Thoracic aorta (tissue), 2 donors: ENCODE results near the gene ZNF432. TPM values are rescaled to one million over a fixed set of nuclear protein-coding genes. Genes with fewer than 3 reads are reported as not detected.
"Not testable (repeated sequence)": the region's sequence is repeated elsewhere in the genome, so short reads cannot be mapped to it uniquely, and the experiment has no call there.

Experiments
- ATAC-seq: fragments of 150-250 bp; one replicate; pipeline ENCODE4 v1.8.0; 2017; ENCODE audit warnings: low read depth; ENCODE audit not compliant: insufficient number of reproducible peaks, low FRiP score
- DNase-seq: peaks from one replicate; pipeline ENCODE4 v3.0.0-alpha.2; 2020; ENCODE audit warnings: low spot score
- H3K27ac ChIP-seq, 2 donors: fragments of 200-600 bp; sonication (generic); 1 replicate in 1 of 2; 2 replicates in 1 of 2; pipeline ENCODE4 v1.5.1; 2016; ENCODE audit warnings: mild to moderate bottlenecking in 2 of 2, moderate library complexity in 2 of 2
- H3K27me3 ChIP-seq: fragments of 200-600 bp; sonication (generic); replicated peaks from 2 replicates; pipeline ENCODE4 v1.6.0; 2016; ENCODE audit warnings: mild to moderate bottlenecking; ENCODE audit not compliant: insufficient read depth
- H3K36me3 ChIP-seq: fragments of 200-600 bp; sonication (generic); one replicate; pipeline ENCODE4 v1.5.1; 2016
- H3K4me1 ChIP-seq, 2 donors: fragments of 200-600 bp; sonication (generic); 1 replicate in 1 of 2; 2 replicates in 1 of 2; pipeline versions ENCODE4 v1.5.1 to v1.6.0; 2016; ENCODE audit warnings: low read depth in 2 of 2, mild to moderate bottlenecking in 1 of 2; ENCODE audit not compliant: control insufficient read depth in 1 of 2
- H3K4me3 ChIP-seq: fragments of 200-600 bp; sonication (generic); 2 replicates; pipeline ENCODE4 v1.5.1; 2016; ENCODE audit warnings: mild to moderate bottlenecking
- H3K9me3 ChIP-seq: fragments of 200-600 bp; sonication (generic); 2 replicates; pipeline ENCODE4 v1.5.1; 2016
- CTCF ChIP-seq: fragments of 200-600 bp; sonication (generic); IDR thresholded peaks from one replicate; pipeline ENCODE4 v1.5.1; 2019; ENCODE audit warnings: antibody characterized with exemption
- total RNA-seq, 2 donors: library from RNA; depleted of rRNA; stranded (reverse); fragments of >200 nt; gene quantifications; one replicate each; pipeline versions ENCODE4 v1.1.0 to v1.2.3, GENCODE V29; 2016

Gene ZNF432
- total RNA-seq, 2 donors from 2014 or later: 8.9 to 30.1 TPM

GRCh38 chr19:52070496-52070895 lies 21.9 kb upstream of the ZNF432 start:
- H3K36me3 ChIP-seq: peaks cover 88% of the 10 kb centered on the region
- no peaks in the 10 kb centered on the region for H3K4me1 ChIP-seq
- ATAC-seq: no peak

GRCh38 chr19:52069653-52070052 lies 21.0 kb upstream of the ZNF432 start:
- H3K36me3 ChIP-seq: peaks cover 86% of the 10 kb centered on the region
- no peak overlapping the region for H3K4me3 ChIP-seq
- H3K27ac ChIP-seq: no peak overlapping the region
- no peaks in the 10 kb centered on the region for H3K4me1 ChIP-seq
- DNase-seq (no peak), ATAC-seq (no peak)
- no peaks in the 10 kb centered on the region for H3K27me3 ChIP-seq
- H3K9me3 ChIP-seq: peaks cover 100% of the 10 kb centered on the region
- no peak for TF ChIP-seq CTCF

More at GRCh38 chr19:52070496-52070895, 21.9 kb upstream of the ZNF432 start:
- Histone ChIP-seq H3K27me3 (no peaks in the 10 kb centered on the region), H3K4me3 (peak overlapping the region; percentile 1), H3K9me3 (peaks cover 99% of the 10 kb centered on the region), H3K27ac (no peak overlapping the region)
- TF ChIP-seq CTCF: no peak
- no peak for DNase-seq

DNA sequence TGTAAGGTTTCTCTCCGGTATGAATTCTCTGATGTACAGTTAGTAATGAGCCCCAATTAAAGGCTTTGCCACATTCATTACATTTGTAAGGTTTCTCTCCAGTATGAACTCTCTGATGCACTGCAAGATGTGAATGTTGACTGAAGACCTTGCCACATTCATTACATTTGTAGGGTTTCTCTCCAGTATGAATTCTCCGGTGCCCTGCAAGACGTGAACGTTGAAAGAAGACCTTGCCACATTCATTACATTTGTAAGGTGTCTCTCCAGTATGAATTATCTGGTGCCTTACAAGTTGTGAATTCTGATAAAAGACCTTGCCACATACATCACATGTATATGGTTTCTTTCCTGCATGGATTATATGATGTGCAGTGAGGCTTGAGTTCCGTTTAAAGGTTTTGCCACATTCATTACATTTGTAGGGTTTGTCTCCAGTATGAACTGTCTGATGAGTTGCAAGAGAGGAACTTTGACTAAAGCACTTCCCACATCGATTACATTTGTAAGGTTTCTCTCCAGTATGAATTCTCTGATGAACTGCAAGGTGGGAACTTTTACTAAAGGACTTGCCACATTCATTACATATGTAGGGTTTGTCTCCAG lies 17.7 kb upstream of the ZNF432 start:
- DNase-seq (no peak), ATAC-seq (no peak)
- H3K9me3 ChIP-seq: peaks cover 98% of the 10 kb centered on the region
- H3K4me3 ChIP-seq: peak overlapping the region; percentile 20
- H3K27ac ChIP-seq: no peak overlapping the region
- no peaks in the 10 kb centered on the region for H3K27me3 ChIP-seq
- peaks cover 84% of the 10 kb centered on the region for H3K36me3 ChIP-seq
- TF ChIP-seq CTCF: no peak
- no peaks in the 10 kb centered on the region for H3K4me1 ChIP-seq

DNA sequence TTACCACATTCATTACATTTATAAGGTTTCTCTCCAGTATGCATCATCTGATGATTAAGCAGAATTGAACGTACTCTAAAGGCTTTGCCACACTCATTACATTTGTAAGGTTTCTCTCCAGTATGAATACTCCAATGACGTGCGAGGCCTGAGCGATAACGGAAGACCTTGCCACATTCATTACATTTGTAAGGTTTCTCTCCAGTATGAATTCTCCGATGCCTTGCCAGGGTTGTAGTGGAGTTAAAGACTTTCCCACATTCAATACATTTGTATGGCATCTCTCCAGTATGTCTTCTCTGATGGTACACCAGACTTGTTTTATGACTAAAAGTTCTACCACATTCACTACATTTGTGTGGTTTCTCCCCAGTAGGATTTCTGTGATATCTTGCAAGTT lies 16.8 kb upstream of the ZNF432 start:
- H3K4me1 ChIP-seq: no peaks in the 10 kb centered on the region
- no peak for TF ChIP-seq CTCF
- no peak overlapping the region for H3K27ac ChIP-seq
- no peak overlapping the region for H3K4me3 ChIP-seq
- ATAC-seq: no peak
- DNase-seq: no peak
- H3K9me3 ChIP-seq: peaks cover 98% of the 10 kb centered on the region
- H3K27me3 ChIP-seq: no peaks in the 10 kb centered on the region
- H3K36me3 ChIP-seq: peaks cover 75% of the 10 kb centered on the region

DNA sequence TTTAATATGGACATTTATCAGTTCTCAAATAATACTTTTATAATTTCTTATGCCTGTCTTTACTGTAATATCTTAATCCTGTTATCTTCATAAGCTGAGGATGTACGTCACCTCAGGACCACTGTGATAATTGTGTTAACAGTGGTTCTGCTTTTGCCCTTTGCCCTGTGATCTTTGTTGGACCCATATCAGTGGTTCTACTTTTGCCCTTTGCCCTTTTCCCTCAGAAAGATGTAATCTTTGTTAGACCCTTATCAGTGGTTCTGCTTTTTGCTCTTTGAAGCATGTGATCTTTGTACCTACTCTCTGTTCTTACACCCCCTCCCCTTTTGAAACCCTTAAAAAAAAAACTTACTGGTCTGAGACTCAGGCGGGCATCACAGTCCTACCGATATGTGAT lies 7.8 kb upstream of the ZNF432 start:
- not testable (repeated sequence) for DNase-seq, H3K4me3 ChIP-seq, H3K36me3 ChIP-seq, H3K4me1 ChIP-seq, H3K27ac ChIP-seq, H3K27me3 ChIP-seq, ATAC-seq
- peaks cover 80% of the 10 kb centered on the region for H3K9me3 ChIP-seq

- H3K27me3 ChIP-seq, H3K4me3 ChIP-seq, H3K36me3 ChIP-seq, ATAC-seq, DNase-seq, H3K4me1 ChIP-seq, H3K27ac ChIP-seq: not testable (repeated sequence)
- H3K9me3 ChIP-seq: peaks cover 48% of the 10 kb centered on the region
Observed at GRCh38 chr19:52051736-52052135, 3.1 kb upstream of the ZNF432 start.
